WTC11 (cell line): Measurements from ENCODE around the gene GDF2. TPM values are rescaled to one million over a fixed set of nuclear protein-coding genes. Genes with fewer than 3 reads are reported as not detected.

Experiments used
- ATAC-seq: fragments of 200-7000 bp; cut with Tn5 transposase; 2 replicates; pipeline ENCODE4 v1.10.0; 2021; ENCODE audit warnings: mild to moderate bottlenecking, moderate library complexity
- CTCF ChIA-PET: fragments of 300-600 bp; sonication (Branson Sonifier 250); formaldehyde crosslinking; loops from one replicate; lab custom pipeline; 2021; ENCODE audit warnings: antibody characterized with exemption; lab: Charles Lee
- POLR2A ChIA-PET: fragments of 350-600 bp; sonication (Branson Sonifier 250); formaldehyde crosslinking; loops from one replicate; lab custom pipeline; 2021; ENCODE audit warnings: antibody characterized with exemption; lab: Charles Lee
- DNase-seq: peaks from one replicate; pipeline ENCODE4 v3.0.0; 2021; ENCODE audit warnings: low spot score
- H3K27ac Mint-ChIP-seq: 2 replicates; pipeline ENCODE4 v1.8.0; 2021; ENCODE audit warnings: mixed read lengths
- H3K27me3 Mint-ChIP-seq: 2 replicates; pipeline ENCODE4 v1.8.0; 2021; ENCODE audit warnings: low read depth, mild to moderate bottlenecking, moderate library complexity, mixed read lengths
- H3K36me3 Mint-ChIP-seq: 2 replicates; pipeline ENCODE4 v1.8.0; 2021; ENCODE audit warnings: mixed read lengths
- H3K4me1 Mint-ChIP-seq: 2 replicates; pipeline ENCODE4 v1.8.0; 2022; ENCODE audit warnings: mixed read lengths
- H3K4me3 Mint-ChIP-seq: 2 replicates; pipeline ENCODE4 v1.8.0; 2021; ENCODE audit warnings: mild to moderate bottlenecking, moderate library complexity, mixed read lengths
- H3K9me3 Mint-ChIP-seq: 2 replicates; pipeline ENCODE4 v1.8.0; 2021; ENCODE audit warnings: mixed read lengths
- AR ChIP-seq: fragments of 250-450 bp; sonication (Bioruptor Pico); IDR thresholded peaks from 2 replicates; pipeline ENCODE4 v1.9.0; 2021; ENCODE audit warnings: mild to moderate bottlenecking
- ARID4B ChIP-seq: sonication (generic); formaldehyde crosslinking; IDR thresholded peaks from 2 replicates; pipeline ENCODE4 v1.8.0; 2023; ENCODE audit warnings: missing genetic modification reagents, mild to moderate bottlenecking, borderline replicate concordance
- HMGXB4 ChIP-seq: sonication (generic); formaldehyde crosslinking; IDR thresholded peaks from 2 replicates; pipeline ENCODE4 v1.8.1; 2023; ENCODE audit warnings: mild to moderate bottlenecking, moderate library complexity, missing genetic modification reagents
- IRF1 ChIP-seq: sonication (generic); formaldehyde crosslinking; IDR thresholded peaks from 2 replicates; pipeline ENCODE4 v1.8.0; 2023; ENCODE audit warnings: missing genetic modification reagents
- JAZF1 ChIP-seq: fragments of 250-450 bp; sonication (Bioruptor Pico); IDR thresholded peaks from 2 replicates; pipeline ENCODE4 v1.9.0; 2021; ENCODE audit warnings: moderate library complexity, mild to moderate bottlenecking, inconsistent platforms
- JUN ChIP-seq: sonication (generic); formaldehyde crosslinking; IDR thresholded peaks from 2 replicates; pipeline ENCODE4 v1.8.0; 2023; ENCODE audit warnings: mild to moderate bottlenecking, missing genetic modification reagents
- NFYB ChIP-seq: sonication (generic); formaldehyde crosslinking; conservative IDR thresholded peaks from 2 replicates; pipeline ENCODE4 v1.8.0; 2022; ENCODE audit warnings: low read depth, missing genetic modification reagents
- NR2C2 ChIP-seq: sonication (generic); formaldehyde crosslinking; IDR thresholded peaks from 2 replicates; pipeline ENCODE4 v1.8.0; 2022; ENCODE audit warnings: mild to moderate bottlenecking, missing genetic modification reagents
- OVOL2 ChIP-seq: fragments of 250-450 bp; sonication (Bioruptor Pico); IDR thresholded peaks from 2 replicates; pipeline ENCODE4 v1.9.0; 2021; ENCODE audit warnings: mild to moderate bottlenecking, borderline replicate concordance
- SMAD3 ChIP-seq: sonication (generic); formaldehyde crosslinking; IDR thresholded peaks from 2 replicates; pipeline ENCODE4 v1.8.0; 2022; ENCODE audit warnings: missing genetic modification reagents, mild to moderate bottlenecking, borderline replicate concordance
- ZNF396 ChIP-seq: fragments of 250-450 bp; sonication (Bioruptor Pico); IDR thresholded peaks from 2 replicates; pipeline ENCODE4 v1.8.0; 2021; ENCODE audit warnings: mild to moderate bottlenecking, moderate library complexity, borderline replicate concordance
- ZNF512 ChIP-seq: sonication (generic); formaldehyde crosslinking; IDR thresholded peaks from 2 replicates; pipeline ENCODE4 v1.8.1; 2022; ENCODE audit warnings: missing genetic modification reagents, borderline replicate concordance
- ZSCAN18 ChIP-seq: fragments of 250-450 bp; sonication (Bioruptor Pico); IDR thresholded peaks from 2 replicates; pipeline ENCODE4 v2.1.2; 2022; ENCODE audit warnings: mild to moderate bottlenecking, moderate library complexity
- total RNA-seq: library from RNA; stranded (reverse); gene quantifications from 3 replicates; pipeline ENCODE4 v1.2.3, GENCODE V29; 2021
- TF ChIP-seq, protein P1 (sequence below): fragments of 200-600 bp; IDR thresholded peaks from 2 replicates; pipeline ENCODE4 v1.8.0; 2022; ENCODE audit warnings: antibody characterized with exemption
- TF ChIP-seq, protein P2 (sequence below): sonication (generic); formaldehyde crosslinking; IDR thresholded peaks from 2 replicates; pipeline ENCODE4 v1.8.1; 2023; ENCODE audit warnings: mild to moderate bottlenecking, missing genetic modification reagents

Gene GDF2
- total RNA-seq, 1 experiment from 2014 or later: not detected

GRCh38 chr10:47335906-47336305 lies 13.7 kb downstream of the GDF2 start (continued):
- no peak for TF ChIP-seq ZSCAN18
- no peak for TF ChIP-seq IRF1
- TF ChIP-seq, all 79 proteins: peak for 0

GRCh38 chr10:47336387-47337134 lies 14.3 kb downstream of the GDF2 start:
- DNase-seq (no peak), ATAC-seq (no peak)
- Mint-ChIP-seq H3K4me3 (no peak overlapping the region), H3K27me3 (no peaks in the 10 kb centered on the region), H3K36me3 (no peaks in the 10 kb centered on the region), H3K27ac (no peak overlapping the region), H3K4me1 (peaks cover 3% of the 10 kb centered on the region), H3K9me3 (no peaks in the 10 kb centered on the region)
- POLR2A ChIA-PET: no interaction called here
- CTCF ChIA-PET: no interaction called here
- TF ChIP-seq AR (CRISPR knock-in tag): no peak
- TF ChIP-seq NR2C2: no peak

- Mint-ChIP-seq H3K36me3 (no peaks in the 10 kb centered on the region), H3K27ac (no peak overlapping the region), H3K4me3 (no peak overlapping the region), H3K9me3 (no peaks in the 10 kb centered on the region), H3K27me3 (no peaks in the 10 kb centered on the region), H3K4me1 (peaks cover 8% of the 10 kb centered on the region)
- ChIA-PET POLR2A (no interaction called here), CTCF (no interaction called here)
- ATAC-seq: no peak
- no peak for DNase-seq
- TF ChIP-seq, protein P1, sequence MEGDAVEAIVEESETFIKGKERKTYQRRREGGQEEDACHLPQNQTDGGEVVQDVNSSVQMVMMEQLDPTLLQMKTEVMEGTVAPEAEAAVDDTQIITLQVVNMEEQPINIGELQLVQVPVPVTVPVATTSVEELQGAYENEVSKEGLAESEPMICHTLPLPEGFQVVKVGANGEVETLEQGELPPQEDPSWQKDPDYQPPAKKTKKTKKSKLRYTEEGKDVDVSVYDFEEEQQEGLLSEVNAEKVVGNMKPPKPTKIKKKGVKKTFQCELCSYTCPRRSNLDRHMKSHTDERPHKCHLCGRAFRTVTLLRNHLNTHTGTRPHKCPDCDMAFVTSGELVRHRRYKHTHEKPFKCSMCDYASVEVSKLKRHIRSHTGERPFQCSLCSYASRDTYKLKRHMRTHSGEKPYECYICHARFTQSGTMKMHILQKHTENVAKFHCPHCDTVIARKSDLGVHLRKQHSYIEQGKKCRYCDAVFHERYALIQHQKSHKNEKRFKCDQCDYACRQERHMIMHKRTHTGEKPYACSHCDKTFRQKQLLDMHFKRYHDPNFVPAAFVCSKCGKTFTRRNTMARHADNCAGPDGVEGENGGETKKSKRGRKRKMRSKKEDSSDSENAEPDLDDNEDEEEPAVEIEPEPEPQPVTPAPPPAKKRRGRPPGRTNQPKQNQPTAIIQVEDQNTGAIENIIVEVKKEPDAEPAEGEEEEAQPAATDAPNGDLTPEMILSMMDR: no peak
- no peak for TF ChIP-seq ARID4B (CRISPR knock-in tag)
- TF ChIP-seq OVOL2 (CRISPR knock-in tag): no peak
- no peak for TF ChIP-seq ZNF512 (CRISPR knock-in tag)
- no peak for TF ChIP-seq ZNF396 (CRISPR knock-in tag)
- TF ChIP-seq NFYB (CRISPR knock-in tag): no peak
- TF ChIP-seq HMGXB4 (CRISPR knock-in tag): no peak
- TF ChIP-seq JAZF1: no peak
- TF ChIP-seq JUN: no peak
- TF ChIP-seq, protein P2, sequence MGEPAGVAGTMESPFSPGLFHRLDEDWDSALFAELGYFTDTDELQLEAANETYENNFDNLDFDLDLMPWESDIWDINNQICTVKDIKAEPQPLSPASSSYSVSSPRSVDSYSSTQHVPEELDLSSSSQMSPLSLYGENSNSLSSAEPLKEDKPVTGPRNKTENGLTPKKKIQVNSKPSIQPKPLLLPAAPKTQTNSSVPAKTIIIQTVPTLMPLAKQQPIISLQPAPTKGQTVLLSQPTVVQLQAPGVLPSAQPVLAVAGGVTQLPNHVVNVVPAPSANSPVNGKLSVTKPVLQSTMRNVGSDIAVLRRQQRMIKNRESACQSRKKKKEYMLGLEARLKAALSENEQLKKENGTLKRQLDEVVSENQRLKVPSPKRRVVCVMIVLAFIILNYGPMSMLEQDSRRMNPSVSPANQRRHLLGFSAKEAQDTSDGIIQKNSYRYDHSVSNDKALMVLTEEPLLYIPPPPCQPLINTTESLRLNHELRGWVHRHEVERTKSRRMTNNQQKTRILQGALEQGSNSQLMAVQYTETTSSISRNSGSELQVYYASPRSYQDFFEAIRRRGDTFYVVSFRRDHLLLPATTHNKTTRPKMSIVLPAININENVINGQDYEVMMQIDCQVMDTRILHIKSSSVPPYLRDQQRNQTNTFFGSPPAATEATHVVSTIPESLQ (CRISPR knock-in tag): no peak
- no peak for TF ChIP-seq SMAD3
These were observed 15.1 kb downstream of the GDF2 start for GRCh38 chr10:47337310-47337709.
